ENCODE data around the gene SEC62.
"Not testable (repeated sequence)": the region's sequence is repeated elsewhere in the genome, so short reads cannot be mapped to it uniquely, and the experiment has no call there.

- TF ChIP-seq CTCF, POLR2A (IDR thresholded peaks at IDR 0.05): not testable (repeated sequence)
Observed at GRCh38 chr3:170019306-170019705, 52.7 kb downstream of the SEC62 start.

Data from uterus (tissue), 2 donors.